ENCODE results near the gene RNH1.
"Not testable (repeated sequence)": the region's sequence is repeated elsewhere in the genome, so short reads cannot be mapped to it uniquely, and the experiment has no call there.

The RNH1 gene

DNA sequence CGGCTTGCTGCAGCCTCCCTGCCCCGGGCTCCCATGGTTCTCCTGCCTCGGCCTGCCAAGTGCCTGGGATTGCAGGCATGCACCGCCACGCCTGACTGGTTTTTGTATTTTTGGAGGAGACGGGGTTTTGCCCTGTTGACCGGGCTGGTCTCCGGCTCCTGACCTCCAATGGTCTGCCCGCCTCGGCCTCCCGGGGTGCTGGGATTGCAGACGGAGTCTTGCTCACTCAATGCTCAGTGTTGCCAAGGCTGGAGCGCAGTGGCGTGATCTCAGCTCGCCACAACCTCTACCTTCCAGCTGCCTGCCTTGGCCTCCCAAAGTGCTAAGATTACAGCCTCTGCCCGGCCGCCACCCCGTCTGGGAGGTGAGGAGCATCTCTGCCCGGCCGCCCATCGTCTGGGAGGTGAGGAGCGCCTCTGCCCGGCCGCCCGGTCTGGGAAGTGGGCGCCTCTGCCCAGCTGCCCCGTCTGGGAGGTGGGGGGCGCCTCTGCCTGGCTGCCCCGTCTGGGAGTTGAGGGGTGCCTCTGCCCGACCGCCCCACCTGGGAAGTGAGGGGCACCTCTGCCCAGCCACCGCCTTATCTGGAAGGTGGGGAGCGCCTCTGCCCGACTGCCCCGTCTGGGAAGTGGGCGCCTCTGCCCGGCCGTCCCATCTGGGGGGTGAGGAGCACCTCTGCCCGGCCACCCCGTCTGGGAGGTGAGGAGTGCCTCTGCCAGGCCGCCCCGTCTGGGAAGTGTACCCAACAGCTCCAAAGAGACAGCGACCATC is 10.1 kb upstream of the RNH1 start:
- DNase-seq, result not testable (repeated sequence)

DNA sequence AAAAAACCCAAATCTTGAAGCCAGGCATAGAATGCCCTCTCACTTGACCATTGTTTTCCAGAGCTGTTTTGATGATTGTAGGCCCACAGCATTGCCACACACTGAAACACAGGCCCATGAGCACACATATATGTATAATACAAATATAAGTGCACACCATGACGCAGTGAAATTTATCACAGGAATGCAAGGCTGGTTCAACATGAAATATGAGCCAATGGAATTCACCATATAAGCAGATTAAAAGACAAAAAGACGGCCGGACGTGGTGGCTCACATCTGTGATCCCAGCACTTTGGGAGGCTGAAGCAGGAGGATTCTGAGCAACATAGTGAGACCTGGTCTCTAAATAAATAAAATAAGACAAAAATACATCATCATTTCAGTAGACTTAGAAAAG is 9.4 kb upstream of the RNH1 start:
- no peak for DNase-seq

DNA sequence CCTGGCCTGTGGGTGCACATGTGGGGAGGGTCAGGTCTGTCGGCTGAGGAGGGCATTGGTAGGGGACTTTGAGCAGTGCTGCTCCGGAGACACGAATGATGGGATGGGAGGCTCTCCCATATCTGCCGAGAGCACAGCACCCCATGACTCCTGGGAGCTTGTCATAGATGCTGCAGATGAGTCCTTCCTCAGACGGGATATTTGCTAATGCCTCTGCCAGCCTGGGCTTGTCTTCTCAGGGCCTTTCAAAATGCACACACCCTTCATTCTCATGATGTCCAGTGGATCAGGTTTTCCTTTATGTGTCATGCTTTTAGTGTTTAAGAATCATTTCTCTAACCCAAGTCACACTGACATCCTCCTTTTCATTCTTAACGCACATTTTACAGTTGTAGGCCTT is 8.1 kb upstream of the RNH1 start:
- no peak for DNase-seq

DNA sequence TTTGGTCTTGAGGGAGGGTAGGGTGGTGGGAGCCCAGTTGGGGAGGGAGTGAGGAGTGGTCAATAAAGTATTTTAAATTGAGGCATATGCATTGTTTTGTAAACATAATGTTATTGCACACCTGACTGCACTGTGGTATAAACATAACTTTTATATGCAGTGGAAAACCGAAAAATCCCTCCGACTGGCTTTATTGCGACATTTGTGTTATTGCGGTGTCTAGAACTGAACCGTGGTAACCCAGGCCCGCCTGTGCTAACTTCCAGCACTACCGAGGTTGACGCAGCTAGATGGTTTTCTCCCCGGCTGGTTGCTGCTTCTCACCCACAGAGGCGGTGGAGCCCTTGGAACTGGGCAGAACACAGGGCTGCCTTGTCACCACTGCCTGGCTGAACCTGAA is 7.6 kb upstream of the RNH1 start:
- no peak for DNase-seq

DNA sequence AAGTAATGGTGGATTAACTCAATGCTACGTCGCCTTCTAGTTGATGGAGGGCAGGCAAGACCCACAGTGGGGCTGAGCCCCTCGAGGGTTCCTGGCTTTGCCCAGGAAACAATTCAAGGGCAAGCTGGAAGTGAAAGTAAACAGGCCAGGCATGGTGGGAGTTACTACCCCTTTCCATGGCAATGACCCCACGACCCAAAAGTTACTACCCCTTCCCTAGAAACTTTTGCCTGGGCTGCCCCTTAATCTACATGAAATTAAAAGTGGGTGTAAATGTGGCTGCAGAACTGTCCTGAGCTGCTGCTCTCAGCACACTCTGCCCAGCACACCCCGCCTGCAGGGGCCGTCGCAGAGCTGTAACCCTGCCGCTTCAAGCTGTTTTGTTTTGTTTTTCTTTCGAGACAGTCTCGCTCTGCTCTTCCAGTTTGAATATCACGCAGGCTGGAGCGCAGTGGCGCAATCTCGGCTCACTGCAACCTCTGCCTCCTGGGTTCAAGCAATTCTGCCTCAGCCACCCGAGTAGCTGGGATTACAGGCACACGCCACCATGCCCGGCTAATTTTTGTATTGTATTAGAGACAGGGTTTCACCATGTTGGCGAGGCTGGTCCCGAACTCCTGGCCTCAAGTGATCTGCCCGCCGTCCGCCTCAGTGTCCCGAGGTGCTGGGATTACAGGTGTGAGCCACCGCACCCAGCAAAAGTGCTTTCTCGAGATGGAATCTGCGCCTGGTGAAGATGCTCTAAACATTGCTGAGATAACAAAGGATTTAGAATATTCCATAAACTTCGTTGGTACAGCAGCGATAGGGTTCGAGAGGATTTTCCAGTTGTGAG is 5.9 kb upstream of the RNH1 start:
- no peak for DNase-seq

DNA sequence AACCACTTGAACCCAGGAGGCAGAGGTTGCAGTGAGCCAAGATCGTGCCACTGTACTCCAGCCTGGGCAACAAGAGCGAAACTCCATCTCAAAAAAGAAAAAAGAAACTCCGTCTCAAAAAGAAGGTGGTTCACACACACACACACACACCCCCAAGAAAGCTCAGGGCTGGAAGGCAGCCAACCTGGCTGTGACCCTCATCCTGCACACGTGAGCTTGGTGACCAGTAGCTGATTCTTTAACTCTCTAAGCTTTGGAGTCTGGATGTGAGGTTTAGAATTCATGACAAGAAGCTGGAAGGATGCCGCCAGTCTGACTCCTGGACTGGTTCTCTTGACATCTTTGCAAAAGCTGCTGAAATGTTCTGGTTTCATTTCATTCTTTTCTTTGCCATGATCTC is 1.9 kb upstream of the RNH1 start:
- no peak for DNase-seq

DNA sequence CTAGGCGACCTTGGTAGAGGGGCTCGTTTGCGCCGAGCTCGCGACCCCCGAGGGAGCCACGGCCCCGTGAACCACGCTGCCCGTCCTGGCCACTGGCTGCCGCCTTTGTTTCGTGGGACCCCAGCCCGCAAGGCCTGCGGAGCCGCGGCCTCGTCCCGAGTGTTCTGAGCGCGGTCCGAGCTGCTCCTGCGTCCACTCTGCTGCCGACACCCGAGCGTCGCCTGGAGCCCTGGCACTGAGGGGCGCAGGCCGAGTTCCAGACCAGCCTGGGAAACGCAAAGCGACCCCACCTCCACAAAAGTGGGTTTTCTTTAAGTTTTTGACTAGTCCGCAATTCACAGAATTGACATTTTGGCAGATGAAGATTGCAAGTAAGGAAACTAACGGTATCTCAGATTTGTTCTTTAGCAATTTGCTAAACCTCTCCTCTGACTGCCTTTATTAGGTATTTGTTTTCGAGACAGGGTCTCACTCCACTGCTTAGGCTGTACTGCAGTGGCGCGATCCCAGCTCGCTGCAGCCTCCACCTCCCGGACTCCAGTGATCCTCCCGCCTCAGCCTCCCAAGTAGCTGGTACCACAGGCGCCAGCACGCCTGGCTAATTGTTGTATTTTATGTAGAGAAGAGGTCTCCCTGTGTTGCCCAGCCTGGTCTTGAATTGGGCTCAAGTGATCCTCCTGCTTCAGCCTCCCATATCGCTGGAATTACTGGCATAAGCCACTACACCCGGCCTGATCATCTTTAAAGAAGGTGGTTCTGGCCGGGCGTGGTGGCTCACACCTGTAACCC is 879 bp upstream of the RNH1 start:
- no peak for DNase-seq

DNA sequence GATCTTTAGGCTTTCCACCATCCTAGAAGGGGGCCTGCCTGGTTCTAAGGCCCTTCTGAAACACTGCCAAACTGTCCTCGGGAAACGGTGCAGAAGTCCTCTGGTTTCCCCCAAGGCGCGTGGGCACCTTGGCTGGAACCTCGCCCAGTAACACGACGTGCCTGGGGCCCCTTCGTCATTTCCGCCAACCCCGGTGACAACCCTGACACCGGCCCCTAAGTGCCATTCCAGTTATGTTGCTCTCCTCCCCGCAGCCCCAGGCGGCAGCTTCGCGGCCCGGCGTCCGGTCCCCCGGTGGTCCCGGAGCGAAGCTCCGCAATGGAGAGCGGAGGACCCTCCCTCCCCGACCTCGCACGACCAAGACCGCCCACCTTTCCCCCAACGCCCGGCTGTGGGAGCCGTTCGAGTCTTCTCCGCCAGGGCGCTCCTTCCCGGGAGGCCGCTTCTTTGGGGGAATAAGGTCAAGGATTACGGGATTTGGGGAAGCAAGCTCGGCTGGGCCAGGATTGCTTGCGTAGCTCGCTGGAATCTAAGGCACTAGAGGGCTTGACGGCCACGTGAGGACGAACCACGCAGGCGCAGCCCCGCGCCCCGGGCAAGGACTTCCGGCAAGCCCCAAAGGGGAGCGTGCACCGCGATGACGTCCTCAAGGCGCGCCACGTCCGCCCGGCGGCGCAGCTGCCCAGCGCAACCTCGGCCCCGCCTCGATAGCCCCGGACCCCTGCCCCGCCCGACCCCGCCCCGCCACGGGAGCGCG is 626 bp downstream of the RNH1 start:
- peak; percentile 88 for DNase-seq

DNA sequence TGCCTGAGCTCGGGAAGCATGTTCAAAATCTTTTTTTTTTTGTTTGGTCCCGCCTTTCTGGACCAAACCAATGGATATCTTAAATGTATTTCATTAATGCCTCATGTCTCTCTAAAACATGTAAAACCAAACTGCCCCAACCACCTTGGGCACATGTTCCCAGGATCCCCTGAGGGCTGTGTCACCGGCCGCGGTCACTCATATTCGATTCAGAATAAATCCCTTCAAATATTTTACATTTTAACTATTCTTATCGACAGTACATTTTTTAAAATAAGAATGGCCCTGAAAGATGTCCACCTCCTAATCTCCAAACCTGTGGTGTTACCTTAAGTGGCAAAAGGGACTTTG is 2.1 kb downstream of the RNH1 start:
- DNase-seq, result no peak

DNA sequence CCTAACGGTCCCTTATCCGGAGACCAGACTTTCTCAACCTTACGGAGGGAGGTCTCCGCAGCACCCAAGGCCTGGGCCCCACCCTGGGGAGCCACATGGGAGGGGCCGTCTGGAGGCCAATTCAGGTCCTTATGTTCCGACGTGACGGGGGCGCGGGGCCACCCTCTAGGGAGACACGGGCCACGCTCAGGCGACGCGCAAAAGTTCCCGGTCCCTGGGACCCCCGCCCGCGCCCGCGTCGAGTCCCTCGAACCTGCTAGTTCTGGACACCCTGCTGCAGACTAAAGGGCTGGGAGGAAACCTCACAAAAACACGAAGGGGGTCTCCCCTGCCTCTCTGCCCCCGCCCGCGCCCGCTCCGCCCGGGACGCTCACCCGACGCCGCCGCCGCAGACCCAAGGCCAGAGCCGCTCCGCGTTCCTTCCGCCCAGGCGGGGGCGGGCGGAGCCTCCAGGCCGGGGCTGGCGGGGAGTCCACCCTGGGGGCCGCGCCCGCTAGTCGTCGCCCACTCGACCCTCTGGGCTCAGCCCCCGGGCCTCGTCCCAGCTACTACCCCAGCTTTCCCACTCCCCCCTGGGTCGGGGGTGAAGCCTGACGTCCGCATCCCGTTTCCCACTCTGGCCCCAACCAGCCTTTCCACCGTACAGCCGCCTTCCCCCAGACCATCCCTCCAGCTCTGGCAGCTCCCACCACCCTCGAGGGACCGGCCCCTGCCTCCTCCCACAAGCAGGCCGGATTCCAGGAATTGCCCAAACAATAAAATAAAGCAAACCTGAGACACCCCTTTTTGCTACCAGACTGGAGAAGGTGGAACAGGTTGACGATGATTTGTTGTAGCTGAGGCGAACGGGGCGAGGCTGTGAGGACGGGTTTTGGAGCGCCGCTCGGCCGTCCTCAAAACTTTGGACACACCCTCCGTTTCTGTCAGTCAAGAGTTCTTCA is 2.7 kb downstream of the RNH1 start:
- no peak for DNase-seq

DNA sequence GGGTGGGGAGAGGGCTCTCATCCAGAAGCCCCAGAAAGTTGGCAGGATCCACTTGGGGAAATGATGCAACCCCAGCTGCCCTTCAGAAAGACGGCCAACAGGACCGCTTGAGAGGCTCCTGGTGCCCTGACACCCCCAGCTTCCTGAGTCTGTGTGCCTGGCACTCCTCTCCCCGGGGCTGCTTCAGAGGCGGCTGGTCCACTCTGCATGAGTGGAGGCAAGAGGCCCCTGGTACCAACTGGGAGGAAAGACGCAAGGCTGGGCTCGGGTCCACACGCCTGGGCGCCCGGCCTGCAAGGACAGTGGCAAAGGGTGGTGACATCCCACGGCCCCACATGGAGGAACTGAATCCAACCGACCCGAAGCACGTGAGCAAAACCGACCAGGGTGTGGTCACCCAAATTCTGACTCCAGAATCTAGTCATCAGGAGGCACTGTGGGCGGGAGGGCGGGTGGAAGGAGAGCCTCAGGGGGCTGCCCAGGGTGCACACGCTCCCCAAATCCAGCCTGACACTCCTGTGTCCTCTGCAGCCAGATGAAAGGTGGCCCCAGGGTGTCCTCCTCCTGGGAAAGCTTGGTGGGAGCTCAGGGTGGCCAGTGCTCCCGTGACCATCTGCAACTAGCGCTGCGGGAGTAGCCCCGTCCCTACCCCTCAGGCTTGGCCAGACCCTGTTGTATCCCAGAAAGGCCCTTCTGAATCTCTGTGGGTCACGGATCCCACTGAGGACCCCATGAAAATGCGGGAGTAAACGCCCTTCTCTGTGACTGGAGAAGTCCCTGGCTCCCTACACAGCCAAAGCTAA is 3.7 kb downstream of the RNH1 start:
- no peak for DNase-seq

DNA sequence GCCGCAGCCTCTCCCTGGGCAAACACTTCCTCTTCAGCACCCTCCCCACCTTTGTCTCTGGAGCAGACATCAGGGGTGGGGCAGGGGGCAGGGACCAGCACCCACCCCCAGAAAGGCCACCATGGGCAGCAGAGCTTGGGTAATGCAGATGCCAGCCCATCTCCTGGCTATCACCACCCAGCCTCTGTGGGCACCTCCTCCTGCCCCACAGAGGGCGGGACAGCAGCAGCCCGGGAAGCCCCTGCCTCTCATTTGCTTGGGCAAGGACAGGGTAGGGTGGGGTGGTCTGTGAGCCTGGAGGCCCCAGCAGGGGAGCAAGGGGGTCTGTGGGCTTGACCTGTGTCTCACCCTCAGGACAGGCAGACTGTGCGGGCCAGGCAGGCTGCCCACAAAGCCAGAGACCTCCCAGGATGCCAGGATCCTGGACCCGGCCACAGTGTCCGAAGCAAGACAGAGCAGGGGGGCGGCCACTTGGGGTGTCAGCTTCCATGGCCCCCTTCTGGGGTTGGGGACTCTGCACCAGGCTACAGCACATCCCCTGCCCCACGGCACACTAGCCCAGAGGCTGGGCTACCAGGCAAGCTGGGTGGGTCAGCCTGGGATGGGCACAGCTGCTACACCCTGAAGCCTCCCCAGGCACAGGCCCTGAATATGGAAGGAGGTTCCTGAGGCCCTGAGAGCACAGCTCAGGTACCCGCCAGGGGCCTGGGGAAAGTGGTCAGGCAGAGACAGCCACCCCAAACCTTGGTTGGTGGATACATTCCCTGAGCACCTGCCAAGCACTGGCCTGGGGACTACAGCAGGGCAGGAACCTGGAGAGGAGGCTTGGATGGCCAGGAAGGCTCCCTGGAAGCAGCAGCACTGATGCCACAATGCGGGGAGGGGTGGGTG is 4.5 kb downstream of the RNH1 start:
- DNase-seq, result no peak

DNA sequence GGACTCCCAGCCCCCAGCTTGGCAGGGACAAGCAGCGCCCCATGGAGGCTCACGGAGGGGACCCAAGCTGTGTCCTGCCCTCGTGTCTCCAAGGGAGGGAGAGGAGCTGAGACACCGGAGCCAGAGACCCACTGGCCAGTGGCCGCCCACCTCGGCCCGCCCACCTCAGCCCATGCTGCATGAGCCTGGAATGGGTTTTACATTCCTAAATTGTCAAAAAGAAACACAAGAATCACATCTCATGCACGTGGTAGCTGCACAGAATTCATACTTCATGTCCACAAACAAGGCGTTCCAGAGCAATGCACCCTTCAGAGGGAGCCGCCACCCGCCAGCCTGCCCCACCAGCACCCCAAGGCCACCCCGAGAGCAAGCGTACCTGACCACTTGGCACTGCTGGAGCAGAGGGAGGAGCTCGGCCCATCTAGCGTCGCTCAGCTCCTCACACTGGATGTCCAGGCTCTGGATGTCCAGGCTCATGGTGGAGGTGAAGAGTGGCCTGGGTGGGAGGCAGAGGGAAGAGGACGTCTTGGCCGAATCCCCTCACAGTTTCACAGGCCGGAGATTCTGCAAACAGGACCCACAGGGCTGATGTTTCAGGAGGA is 5.3 kb downstream of the RNH1 start:
- no peak for DNase-seq

DNA sequence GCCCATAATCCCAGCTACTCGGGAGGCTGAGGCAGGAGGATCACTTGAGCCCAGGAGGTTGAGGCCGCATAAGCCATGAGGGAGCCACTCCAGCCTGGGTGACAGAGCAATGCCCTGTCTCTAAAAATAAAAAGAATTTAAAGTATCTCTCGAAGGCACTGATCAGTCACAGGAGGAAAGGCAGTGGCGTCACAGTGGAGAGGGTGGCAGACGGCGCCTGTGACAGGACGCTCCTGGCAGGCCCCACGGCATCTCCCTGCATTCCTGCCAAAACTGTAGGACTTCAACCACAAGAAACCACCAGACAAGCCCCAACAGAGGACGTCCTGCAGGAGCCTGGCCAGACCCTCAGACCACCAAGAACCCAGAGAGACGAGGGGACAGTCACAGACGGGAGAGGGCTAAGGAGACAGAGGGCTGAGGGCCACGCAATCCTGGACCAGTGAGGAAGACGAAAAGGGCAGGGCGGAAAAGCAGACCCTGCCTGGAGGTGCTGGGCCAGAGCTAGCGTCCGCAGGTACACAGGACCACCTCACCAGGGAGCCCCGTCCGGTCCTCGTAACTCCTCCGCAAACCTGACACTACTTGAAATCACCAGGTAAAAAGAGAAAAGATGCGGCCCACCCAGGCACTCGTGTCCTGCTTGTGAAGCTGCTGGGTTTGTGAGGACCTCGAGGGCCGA is 5.9 kb downstream of the RNH1 start:
- no peak for DNase-seq

DNA sequence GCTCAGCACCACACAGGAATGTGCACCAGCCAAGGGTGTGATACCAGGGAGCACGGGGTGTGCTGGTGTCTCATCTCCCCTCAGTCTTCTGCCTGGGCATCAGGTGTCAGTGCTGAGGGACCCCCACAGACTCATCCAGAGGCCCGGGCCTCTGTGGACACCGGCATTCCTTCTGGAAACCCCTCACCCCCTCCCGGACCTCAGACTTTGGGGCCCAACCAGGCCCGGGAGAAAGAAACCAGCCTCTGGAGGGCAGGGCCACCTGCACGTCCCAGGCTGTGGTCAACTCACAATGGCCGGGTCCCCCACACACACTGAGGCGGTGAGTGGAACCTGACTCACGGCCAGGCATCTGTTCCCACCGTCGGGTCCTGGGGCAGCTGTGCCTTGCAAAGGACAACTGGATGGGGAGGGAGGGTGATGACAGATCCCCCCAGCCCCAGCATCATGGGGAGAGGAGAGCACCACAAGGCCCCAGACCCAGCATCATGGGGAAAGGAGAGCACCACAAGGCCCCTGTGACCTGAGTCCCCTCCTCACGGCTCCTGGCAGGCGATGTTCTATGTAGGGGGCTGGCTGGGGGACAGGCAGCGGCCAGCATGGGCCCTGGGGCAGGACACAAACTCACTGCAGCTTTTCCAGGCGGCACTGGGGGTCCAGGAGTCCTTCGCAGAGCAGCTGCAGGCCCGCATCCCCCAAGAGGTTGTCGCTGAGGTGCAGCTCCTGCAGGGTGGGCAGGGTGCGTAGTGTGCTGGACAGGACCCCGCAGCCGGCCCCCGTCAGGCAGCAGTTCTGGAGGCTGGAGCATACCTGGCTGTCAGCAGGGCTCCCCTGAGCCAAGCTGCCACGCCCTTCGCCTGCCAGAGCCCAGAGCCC is 7.6 kb downstream of the RNH1 start:
- no peak for DNase-seq

DNA sequence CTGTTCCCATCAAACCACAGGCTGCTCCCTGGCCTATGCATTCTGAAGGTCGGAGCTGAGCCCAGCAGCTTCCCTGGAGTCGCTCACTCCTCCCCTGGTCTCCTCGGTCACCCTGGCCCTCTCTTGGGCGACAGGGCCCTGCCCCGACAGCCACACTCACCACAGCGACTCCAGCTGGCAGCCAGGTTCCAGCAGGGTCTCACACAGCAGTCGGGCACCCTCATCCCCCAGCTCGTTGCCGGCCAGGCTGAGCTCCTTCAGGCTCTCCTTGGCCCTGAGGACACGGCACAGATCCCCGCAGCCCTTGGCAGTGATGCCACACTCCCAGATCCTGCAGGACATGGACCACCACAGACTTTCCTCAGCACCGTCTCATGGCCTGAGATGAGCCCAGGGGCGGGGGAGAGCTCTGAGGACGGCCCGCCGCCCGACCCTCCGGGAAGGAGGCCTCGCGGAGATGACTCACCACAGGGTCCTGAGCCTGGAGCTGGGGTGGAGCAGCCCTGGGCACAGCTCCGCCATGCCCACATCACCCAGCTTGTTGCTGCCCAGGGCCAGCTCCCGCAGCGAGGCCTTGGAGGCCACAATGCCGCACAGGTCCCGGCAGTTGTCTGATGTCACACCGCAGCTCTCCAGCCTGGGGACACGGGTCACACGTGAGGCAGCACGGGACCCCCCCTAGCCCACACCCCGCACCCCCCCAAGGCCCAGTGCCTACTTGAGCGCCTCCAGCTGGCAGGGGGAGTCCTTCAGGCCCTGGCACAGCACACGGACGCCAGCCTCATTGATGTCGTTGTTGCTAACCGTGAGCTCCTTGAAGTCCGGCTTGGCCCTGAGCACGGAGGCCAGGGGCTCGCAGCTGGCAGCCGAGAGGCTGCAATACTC is 8.5 kb downstream of the RNH1 start:
- no peak for DNase-seq

All from NCI-H748 treated with DMSO at 0.1 percent for 48 hours (cell line).